ENCODE data around the gene SAMM50. TPM values are rescaled to one million over a fixed set of nuclear protein-coding genes. Genes with fewer than 3 reads are reported as not detected.

SAMM50 gene
- total and polyA plus RNA-seq, 2 donors (not counting 3 experiments of a cell fraction or from before 2014, with no cell fraction given), result 42.9 to 56.2 TPM

GRCh38 chr22:43957871-43958270, 2.6 kb downstream of the SAMM50 start:
- intact Hi-C loops (cut with micrococcal nuclease), result no loop called here
- DNase-seq (ENCODE audit: low read depth, low spot score) (no peak), FAIRE-seq (no peak)
- Histone ChIP-seq H3K27ac (ENCODE audit: insufficient read depth, low read depth, low read length) (no peak overlapping the region), H3K79me2 (ENCODE audit: control insufficient read depth, insufficient read depth, low read length) (peaks cover 48% of the 10 kb centered on the region), H3K27me3 (ENCODE audit: control insufficient read depth in 2 of 2, insufficient read depth in 2 of 2, low read length in 2 of 2) (no peaks in the 10 kb centered on the region), H3K9me1 (replicated peaks; ENCODE audit: control insufficient read depth, extremely low read depth, insufficient read depth, low read length) (no peaks in the 10 kb centered on the region), H2AFZ (ENCODE audit: low read depth, low read length) (no peak overlapping the region), H3K4me2 (ENCODE audit: insufficient read depth, low read length) (no peak overlapping the region), H3K9me3 (replicated peaks; ENCODE audit: control insufficient read depth, insufficient read depth, low read length) (no peaks in the 10 kb centered on the region), H4K20me1 (replicated peaks; ENCODE audit: control insufficient read depth, extremely low read depth, insufficient read depth, low read length) (no peaks in the 10 kb centered on the region), H3K36me3 (ENCODE audit: control insufficient read depth in 2 of 2, extremely low read depth in 1 of 2, insufficient read depth in 2 of 2, low read length in 2 of 2) (peaks cover 0 to 2% of the 10 kb centered on the region in 2 experiments), H3K4me1 (ENCODE audit: control insufficient read depth, extremely low read depth, insufficient read depth, low read length) (peaks cover 24% of the 10 kb centered on the region), H3K4me3 (replicated peaks in 1 of 3; ENCODE audit: insufficient read depth in 1 of 3, low read depth in 1 of 3, low read length in 3 of 3) (no peak overlapping the region), H3K9ac (replicated peaks; ENCODE audit: extremely low read depth, insufficient read depth, low read length) (no peak overlapping the region)
- dilution Hi-C loops (cut with MboI; ENCODE audit: extremely low pct_ligation_motif_present, low sequenced_read_pairs), result no loop called here
- POLR2A ChIA-PET, result no interaction called here
- TF ChIP-seq MYC (IDR thresholded peaks at IDR 0.05; ENCODE audit: low read depth, low read length) (no peak), CTCF (IDR thresholded peaks at IDR 0.05; ENCODE audit: extremely low read depth in 1 of 2, insufficient read depth in 1 of 2, low read depth in 1 of 2, low read length in 2 of 2) (no peak), MAX (IDR thresholded peaks at IDR 0.05; ENCODE audit: insufficient read depth, insufficient read length) (no peak), GATA2 (IDR thresholded peaks at IDR 0.05; ENCODE audit: insufficient read depth, insufficient read length, low read depth, low read length) (no peak), JUN (IDR thresholded peaks at IDR 0.05; ENCODE audit: borderline replicate concordance, insufficient read depth, insufficient read length, low read depth) (no peak), POLR2A (IDR thresholded peaks at IDR 0.05; ENCODE audit: low read depth, low read length) (no peak), POLR2AphosphoS5 (IDR thresholded peaks at IDR 0.05; ENCODE audit: insufficient read depth, low read depth, low read length) (no peak), EZH2 (IDR thresholded peaks at IDR 0.05; ENCODE audit: borderline replicate concordance, low read depth, low read length, severe bottlenecking) (no peak), FOS (IDR thresholded peaks at IDR 0.05; ENCODE audit: borderline replicate concordance, insufficient read depth, low read length) (no peak)
- CTCF ChIA-PET, result interaction anchor here (2.5 kb wide), 1 partner anchor 12 kb away, joined by 9 read pairs; no protein-coding TSS in a partner anchor
- BruUV-seq (replicated peaks), result no TSS peak

Measured in endothelial cell of umbilical vein (primary cell).